ENCODE results near the gene RERE.

RERE gene

DNA sequence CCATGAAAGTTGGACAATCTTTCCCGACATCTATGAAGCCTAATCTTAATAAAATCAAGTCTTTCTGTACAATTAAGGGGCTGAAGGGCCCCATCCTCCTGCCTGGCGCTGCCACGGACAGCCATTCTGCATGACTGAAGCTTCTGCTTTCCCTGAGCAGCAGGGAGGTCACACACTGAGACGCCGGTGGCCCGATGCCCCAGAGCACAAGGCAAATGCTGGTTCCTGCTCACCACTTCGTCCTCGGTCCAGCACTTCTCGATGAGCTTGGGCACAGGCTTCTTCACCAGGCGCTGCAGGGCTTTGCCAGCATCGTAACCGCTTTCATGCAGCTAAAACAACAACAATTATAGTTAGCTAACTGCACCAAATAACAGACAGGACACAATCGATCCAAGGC is 351.7 kb downstream of the RERE start:
- DNase-seq (ENCODE audit: low spot score in 2 of 2), result no peak
- no peak for ATAC-seq (replicated peaks; ENCODE audit: extremely low read depth, poor library complexity, severe bottlenecking)
- peaks cover 5% of the 10 kb centered on the region for H3K36me3 Mint-ChIP-seq (ENCODE audit: insufficient read depth)
- H3K27ac Mint-ChIP-seq (ENCODE audit: low read depth), result no peak overlapping the region
- H3K27me3 Mint-ChIP-seq, result no peaks in the 10 kb centered on the region
- H3K4me3 Mint-ChIP-seq, result no peak overlapping the region
- peaks cover 12% of the 10 kb centered on the region for H3K4me1 Mint-ChIP-seq
- no peaks in the 10 kb centered on the region for H3K9me3 Mint-ChIP-seq

DNA sequence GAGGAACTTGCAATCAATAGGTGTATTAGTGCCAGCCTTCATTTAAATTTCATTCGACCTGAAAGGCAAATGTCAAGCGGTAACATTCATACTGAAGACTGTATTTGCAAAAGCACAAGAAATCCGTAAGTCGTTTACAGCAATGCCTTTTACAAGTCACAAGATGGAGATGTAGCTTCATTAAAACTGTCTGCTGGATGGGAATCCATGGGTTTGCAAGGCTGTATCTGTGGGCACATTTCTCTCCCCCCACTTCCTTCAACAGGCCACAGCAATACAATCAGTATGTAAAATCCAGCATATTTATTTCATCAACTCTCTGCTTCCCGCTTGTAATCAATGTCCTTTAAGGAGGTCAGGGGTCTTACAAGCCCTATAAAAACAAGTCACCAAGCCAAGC is 352.4 kb downstream of the RERE start:
- no peak overlapping the region for H3K4me3 Mint-ChIP-seq
- peaks cover 12% of the 10 kb centered on the region for H3K4me1 Mint-ChIP-seq
- no peaks in the 10 kb centered on the region for H3K9me3 Mint-ChIP-seq
- H3K27ac Mint-ChIP-seq (ENCODE audit: low read depth), result no peak overlapping the region
- H3K27me3 Mint-ChIP-seq, result no peaks in the 10 kb centered on the region
- no peak for DNase-seq (ENCODE audit: low spot score in 2 of 2)
- ATAC-seq (replicated peaks; ENCODE audit: extremely low read depth, poor library complexity, severe bottlenecking), result no peak
- peaks cover 3% of the 10 kb centered on the region for H3K36me3 Mint-ChIP-seq (ENCODE audit: insufficient read depth)

DNA sequence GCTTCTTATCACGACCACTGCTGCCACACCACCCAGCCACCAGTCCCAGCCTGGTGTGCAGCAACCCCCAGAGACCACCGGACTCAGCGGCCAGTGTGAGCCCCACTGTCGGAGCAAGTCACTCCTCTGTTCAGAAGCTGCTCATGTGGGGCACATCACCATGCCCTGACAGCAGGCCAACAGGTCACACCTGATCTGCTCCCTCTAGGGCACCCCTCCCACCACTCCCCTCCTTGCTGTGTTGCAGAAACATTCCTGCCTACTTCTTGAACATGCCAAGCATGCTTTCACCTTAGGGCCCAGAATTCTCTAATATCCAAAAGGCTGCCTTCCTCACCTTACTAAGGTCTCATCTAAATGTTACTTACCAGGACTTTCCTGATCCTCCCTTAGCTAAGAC is 353.1 kb downstream of the RERE start:
- H3K4me3 Mint-ChIP-seq, result no peak overlapping the region
- DNase-seq (ENCODE audit: low spot score in 2 of 2) (no peak), ATAC-seq (replicated peaks; ENCODE audit: extremely low read depth, poor library complexity, severe bottlenecking) (no peak)
- peaks cover 12% of the 10 kb centered on the region for H3K4me1 Mint-ChIP-seq
- no peaks in the 10 kb centered on the region for H3K27me3 Mint-ChIP-seq
- peaks cover 3% of the 10 kb centered on the region for H3K36me3 Mint-ChIP-seq (ENCODE audit: insufficient read depth)
- H3K27ac Mint-ChIP-seq (ENCODE audit: low read depth), result peak overlapping the region; percentile 26
- no peaks in the 10 kb centered on the region for H3K9me3 Mint-ChIP-seq

DNA sequence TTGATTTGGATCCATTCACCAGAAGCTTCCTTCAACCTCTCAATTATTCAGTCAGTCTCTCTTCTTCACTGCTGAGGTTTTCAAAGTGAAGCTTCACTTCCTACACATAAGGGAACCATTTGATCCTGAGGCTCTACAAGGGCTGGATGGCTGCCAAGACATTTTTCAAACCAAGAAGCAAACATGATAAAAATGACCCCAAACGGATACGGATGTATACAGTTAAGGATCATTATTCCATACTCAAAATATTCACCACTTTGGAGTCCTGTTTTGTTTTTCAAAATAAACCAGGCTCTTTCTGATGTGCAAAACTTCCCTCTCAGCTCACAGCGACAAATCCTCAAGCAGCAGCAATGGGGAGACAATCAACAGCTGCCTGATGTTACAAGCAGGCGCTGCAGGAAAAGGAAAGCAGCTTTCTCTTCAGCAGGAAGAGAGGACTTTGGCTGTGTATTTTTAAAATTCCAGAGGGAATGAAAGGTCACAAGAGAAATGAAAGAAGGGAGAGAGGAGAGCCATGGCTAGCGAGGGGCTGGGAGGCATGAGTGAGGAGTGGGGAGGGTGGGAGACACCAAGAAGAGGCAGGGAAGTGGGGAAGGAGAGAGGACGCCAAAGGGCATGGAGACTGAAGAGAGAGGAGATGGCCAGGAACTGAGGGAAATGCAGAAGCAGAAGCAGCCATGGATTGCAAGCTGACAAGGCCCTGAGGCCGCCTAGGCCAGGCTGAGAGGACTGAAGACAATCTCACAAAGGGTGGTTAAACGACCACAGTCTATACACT is 354.1 kb downstream of the RERE start:
- no peak overlapping the region for H3K27ac Mint-ChIP-seq (ENCODE audit: low read depth)
- ATAC-seq (replicated peaks; ENCODE audit: extremely low read depth, poor library complexity, severe bottlenecking) (no peak), DNase-seq (ENCODE audit: low spot score in 2 of 2) (no peak)
- H3K36me3 Mint-ChIP-seq (ENCODE audit: insufficient read depth), result peaks cover 3% of the 10 kb centered on the region
- no peaks in the 10 kb centered on the region for H3K27me3 Mint-ChIP-seq
- no peaks in the 10 kb centered on the region for H3K9me3 Mint-ChIP-seq
- H3K4me1 Mint-ChIP-seq, result peaks cover 13% of the 10 kb centered on the region
- no peak overlapping the region for H3K4me3 Mint-ChIP-seq

DNA sequence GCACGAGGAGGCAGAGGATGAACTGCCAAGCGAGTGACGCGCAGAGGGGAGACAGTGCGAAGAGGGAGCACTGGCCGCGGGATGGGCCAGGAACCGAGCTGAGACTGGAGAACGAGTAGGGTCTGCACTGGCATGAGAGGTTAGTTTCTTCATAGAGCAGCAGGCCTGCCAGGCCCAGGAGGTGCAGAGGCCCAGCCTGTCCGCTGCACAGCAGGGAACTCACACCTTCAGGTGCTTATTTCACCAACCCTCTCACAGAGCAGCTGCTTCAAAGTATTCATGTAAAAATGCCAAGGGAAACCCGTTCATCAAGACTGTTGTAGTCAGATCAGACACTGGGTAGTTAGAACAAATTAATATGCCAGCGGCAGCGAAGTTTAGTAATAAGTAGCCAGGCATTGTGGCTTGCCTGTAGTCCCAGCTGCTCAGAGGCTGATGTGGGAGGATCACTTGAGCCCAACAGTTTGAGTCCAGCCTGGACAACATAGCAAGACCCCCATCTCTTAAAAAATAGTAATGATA is 355.0 kb downstream of the RERE start:
- Mint-ChIP-seq H3K27ac (ENCODE audit: low read depth) (no peak overlapping the region), H3K9me3 (no peaks in the 10 kb centered on the region), H3K27me3 (no peaks in the 10 kb centered on the region), H3K4me1 (peaks cover 20% of the 10 kb centered on the region), H3K36me3 (ENCODE audit: insufficient read depth) (peaks cover 4% of the 10 kb centered on the region), H3K4me3 (no peak overlapping the region)
- DNase-seq (ENCODE audit: low spot score in 2 of 2), result no peak
- ATAC-seq (replicated peaks; ENCODE audit: extremely low read depth, poor library complexity, severe bottlenecking), result no peak

DNA sequence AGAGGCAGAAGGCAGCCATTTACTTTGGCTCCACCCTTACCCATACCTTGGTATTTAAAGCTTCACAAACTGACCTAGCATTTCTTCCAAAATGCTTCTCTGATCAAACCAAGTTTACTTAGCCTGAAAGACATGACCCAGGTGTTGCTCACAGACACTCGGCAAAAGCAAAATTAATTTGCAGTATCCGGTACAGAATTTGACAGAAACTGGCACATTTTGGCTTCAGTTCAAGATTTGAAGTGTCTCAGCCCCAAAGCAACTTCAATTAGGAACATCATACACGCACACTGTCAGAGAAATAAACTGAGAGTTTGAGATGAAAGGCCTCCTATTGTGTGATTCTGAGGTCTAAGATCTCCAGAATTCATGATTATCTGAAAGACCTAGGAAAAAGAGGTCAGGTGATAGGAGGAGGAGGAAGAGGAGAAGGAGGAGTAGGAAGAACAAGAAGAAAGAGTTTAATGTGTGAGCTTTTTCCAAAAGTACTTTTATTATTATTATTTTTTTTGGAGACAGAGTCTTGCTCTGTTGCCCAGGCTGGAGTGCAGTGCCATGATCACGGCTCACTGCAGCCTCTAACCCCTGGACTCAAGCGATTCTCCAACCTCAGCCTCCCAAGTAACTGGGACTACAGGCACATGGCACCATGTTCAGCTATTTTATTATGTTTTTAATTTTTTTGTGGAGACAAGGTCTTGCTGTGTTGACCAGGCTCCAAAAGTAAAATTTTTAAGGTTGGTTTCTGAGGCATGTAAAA is 355.9 kb downstream of the RERE start:
- H3K36me3 Mint-ChIP-seq (ENCODE audit: insufficient read depth), result peaks cover 4% of the 10 kb centered on the region
- no peaks in the 10 kb centered on the region for H3K9me3 Mint-ChIP-seq
- ATAC-seq (replicated peaks; ENCODE audit: extremely low read depth, poor library complexity, severe bottlenecking), result no peak
- no peak overlapping the region for H3K4me3 Mint-ChIP-seq
- peaks cover 29% of the 10 kb centered on the region for H3K4me1 Mint-ChIP-seq
- no peaks in the 10 kb centered on the region for H3K27me3 Mint-ChIP-seq
- no peak for DNase-seq (ENCODE audit: low spot score in 2 of 2)
- H3K27ac Mint-ChIP-seq (ENCODE audit: low read depth), result no peak overlapping the region

DNA sequence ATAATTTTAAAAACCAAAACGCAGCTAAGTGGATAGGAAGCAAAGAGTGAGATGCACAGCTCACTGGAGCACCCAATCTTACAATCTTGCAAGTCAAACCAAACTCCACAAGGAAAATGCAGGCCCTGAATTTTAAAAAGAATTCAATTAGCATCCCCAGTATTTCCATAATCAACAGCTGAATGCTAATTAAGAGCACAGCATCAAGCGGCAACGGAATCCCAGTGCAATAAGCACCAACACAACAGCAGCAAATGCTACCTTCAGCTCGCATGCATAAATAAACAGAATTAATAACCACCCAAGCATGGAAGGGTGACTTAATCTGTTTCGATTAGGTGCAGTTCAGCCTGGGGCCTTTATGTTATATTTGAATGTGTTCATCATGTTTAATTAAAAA is 356.7 kb downstream of the RERE start:
- Mint-ChIP-seq H3K27me3 (no peaks in the 10 kb centered on the region), H3K4me3 (no peak overlapping the region), H3K27ac (ENCODE audit: low read depth) (no peak overlapping the region), H3K4me1 (peaks cover 30% of the 10 kb centered on the region), H3K36me3 (ENCODE audit: insufficient read depth) (peaks cover 4% of the 10 kb centered on the region), H3K9me3 (no peaks in the 10 kb centered on the region)
- DNase-seq (ENCODE audit: low spot score in 2 of 2) (no peak), ATAC-seq (replicated peaks; ENCODE audit: extremely low read depth, poor library complexity, severe bottlenecking) (no peak)

DNA sequence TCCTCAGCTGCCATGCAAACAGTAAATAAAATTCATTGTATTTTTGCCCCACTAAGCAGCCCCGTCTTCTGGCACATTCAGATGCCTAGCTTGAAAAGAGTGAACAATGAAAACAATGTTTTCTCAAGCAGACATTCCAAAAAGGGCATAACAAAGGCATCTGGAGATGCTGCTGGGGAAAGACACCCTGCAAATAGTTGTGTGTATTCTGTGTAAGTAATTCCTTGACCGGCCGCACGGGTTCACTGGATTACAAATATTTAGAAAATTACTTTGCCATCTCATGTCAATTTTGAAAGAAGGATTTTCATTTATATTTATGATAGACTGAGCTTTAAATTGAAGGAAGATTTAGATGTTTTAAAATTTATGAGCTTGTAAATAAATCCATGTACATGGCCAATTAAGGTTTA is 357.3 kb downstream of the RERE start:
- no peak overlapping the region for H3K4me3 Mint-ChIP-seq
- no peak overlapping the region for H3K27ac Mint-ChIP-seq (ENCODE audit: low read depth)
- H3K9me3 Mint-ChIP-seq, result no peaks in the 10 kb centered on the region
- no peaks in the 10 kb centered on the region for H3K27me3 Mint-ChIP-seq
- DNase-seq (ENCODE audit: low spot score in 2 of 2) (no peak), ATAC-seq (replicated peaks; ENCODE audit: extremely low read depth, poor library complexity, severe bottlenecking) (no peak)
- H3K4me1 Mint-ChIP-seq, result peaks cover 30% of the 10 kb centered on the region
- peaks cover 4% of the 10 kb centered on the region for H3K36me3 Mint-ChIP-seq (ENCODE audit: insufficient read depth)

DNA sequence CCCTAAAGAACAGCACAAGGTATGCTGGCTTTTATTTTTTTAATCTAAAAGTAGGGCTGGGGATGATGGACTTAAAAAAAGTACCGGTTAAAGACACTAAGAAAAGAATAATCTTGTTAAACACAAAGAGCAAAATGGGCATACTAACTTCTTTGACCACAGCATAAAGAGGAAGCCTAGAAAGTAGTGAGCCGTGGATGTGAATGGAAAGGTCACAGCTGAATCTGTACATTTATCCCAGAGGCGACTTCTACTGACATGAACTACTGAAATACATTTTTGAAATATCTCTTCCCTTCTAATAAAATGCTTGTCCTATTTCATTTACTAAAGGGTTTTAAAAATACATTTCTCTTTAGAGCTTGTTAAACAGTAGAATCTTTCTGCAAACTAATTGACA is 358.8 kb downstream of the RERE start:
- DNase-seq (ENCODE audit: low spot score in 2 of 2) (no peak), ATAC-seq (replicated peaks; ENCODE audit: extremely low read depth, poor library complexity, severe bottlenecking) (no peak)
- H3K4me1 Mint-ChIP-seq, result peaks cover 25% of the 10 kb centered on the region
- H3K9me3 Mint-ChIP-seq, result no peaks in the 10 kb centered on the region
- no peak overlapping the region for H3K27ac Mint-ChIP-seq (ENCODE audit: low read depth)
- no peaks in the 10 kb centered on the region for H3K27me3 Mint-ChIP-seq
- H3K4me3 Mint-ChIP-seq, result no peak overlapping the region
- H3K36me3 Mint-ChIP-seq (ENCODE audit: insufficient read depth), result peaks cover 6% of the 10 kb centered on the region

DNA sequence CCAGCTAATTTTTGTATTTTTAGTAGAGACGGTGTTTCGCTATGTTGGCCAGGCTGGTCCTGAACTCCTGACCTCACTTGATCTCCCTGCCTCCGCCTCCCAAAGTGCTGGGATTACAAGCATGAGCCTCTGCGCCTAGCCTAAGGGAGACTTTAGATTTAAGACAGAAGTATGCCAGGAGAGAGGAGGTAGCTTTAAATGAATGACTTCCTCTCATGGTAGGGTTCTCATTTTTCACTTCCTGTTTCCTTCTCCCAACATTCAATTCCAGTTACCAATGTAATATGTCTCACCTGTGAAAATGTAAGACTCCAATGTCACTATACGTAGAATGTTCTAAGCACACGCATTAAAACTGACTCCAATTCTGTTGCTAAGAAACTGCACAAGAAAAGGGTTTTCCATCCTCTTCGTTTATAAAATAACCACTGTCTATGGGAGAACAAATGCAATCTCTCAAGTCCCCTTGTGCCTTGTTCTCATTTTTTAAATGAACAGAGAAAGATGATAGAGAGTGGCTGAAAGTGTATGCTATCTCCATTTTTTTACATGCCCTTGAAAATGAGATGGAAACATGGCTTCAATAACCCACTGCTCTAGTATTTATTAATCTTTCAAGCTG is 359.6 kb downstream of the RERE start:
- no peak overlapping the region for H3K4me3 Mint-ChIP-seq

DNA sequence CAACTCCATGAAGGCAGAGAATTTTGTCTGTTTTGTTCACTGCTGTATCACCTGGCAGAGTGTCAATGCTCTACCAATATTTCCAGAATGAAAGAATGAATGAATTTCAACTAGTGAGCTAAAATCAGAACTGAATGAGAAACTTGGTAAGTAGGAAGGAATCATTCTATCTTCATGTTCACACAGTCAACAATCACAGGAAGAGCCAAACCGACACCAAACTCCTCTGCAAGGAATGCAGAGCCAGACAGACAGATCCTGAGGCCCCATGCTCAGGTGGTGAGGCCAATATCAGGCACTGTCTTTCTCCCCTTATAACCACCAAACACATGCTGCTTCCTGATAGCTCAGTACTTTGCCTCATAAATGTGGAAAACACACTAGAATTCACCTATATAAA is 360.4 kb downstream of the RERE start:
- peaks cover 4% of the 10 kb centered on the region for H3K36me3 Mint-ChIP-seq (ENCODE audit: insufficient read depth)
- ATAC-seq (replicated peaks; ENCODE audit: extremely low read depth, poor library complexity, severe bottlenecking) (no peak), DNase-seq (ENCODE audit: low spot score in 2 of 2) (no peak)
- H3K4me1 Mint-ChIP-seq, result peaks cover 17% of the 10 kb centered on the region
- no peaks in the 10 kb centered on the region for H3K9me3 Mint-ChIP-seq
- H3K4me3 Mint-ChIP-seq, result no peak overlapping the region
- no peaks in the 10 kb centered on the region for H3K27me3 Mint-ChIP-seq
- H3K27ac Mint-ChIP-seq (ENCODE audit: low read depth), result no peak overlapping the region

More for the DNA sequence above, 359.6 kb downstream of the RERE start:
- Mint-ChIP-seq H3K4me1 (peaks cover 18% of the 10 kb centered on the region), H3K36me3 (ENCODE audit: insufficient read depth) (peaks cover 6% of the 10 kb centered on the region), H3K27ac (ENCODE audit: low read depth) (no peak overlapping the region), H3K27me3 (no peaks in the 10 kb centered on the region), H3K9me3 (no peaks in the 10 kb centered on the region)
- ATAC-seq (replicated peaks; ENCODE audit: extremely low read depth, poor library complexity, severe bottlenecking) (no peak), DNase-seq (ENCODE audit: low spot score in 2 of 2) (no peak)

DNA sequence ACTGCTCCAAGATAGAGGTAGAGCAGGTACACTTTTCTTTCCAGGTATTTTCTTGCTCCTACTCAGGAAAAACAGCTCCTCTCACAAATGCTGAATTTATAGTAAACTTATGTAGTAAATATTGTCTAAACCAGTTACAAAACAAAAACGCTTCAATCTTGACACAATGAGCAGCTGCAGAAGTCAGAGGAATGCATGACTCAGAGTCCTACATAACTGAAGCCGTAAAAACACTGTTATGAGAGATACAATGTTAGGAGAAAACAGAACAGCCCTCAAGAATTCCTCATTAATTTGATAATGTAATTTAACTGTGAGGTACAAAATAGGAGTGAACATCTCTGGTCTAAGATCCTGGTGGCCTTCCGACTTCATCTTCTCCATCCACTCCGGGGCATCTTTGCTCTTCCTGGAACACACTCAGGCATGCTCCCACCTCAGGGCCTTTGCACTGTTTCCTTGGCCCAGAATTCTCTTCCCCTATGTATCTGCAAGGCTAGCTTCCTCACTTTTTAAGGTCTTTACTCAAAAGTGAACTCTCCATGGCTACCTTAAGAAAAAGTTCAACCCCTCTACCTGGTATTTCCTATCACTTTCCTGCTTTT is 361.0 kb downstream of the RERE start:
- no peak for DNase-seq (ENCODE audit: low spot score in 2 of 2)
- Mint-ChIP-seq H3K27me3 (no peaks in the 10 kb centered on the region), H3K4me1 (peaks cover 17% of the 10 kb centered on the region), H3K4me3 (no peak overlapping the region), H3K9me3 (no peaks in the 10 kb centered on the region), H3K36me3 (ENCODE audit: insufficient read depth) (peaks cover 4% of the 10 kb centered on the region), H3K27ac (ENCODE audit: low read depth) (no peak overlapping the region)
- no peak for ATAC-seq (replicated peaks; ENCODE audit: extremely low read depth, poor library complexity, severe bottlenecking)

Measured in central memory CD8-positive, alpha-beta T cell (primary cell).